Smooth muscle cell (in vitro differentiated cells): ENCODE measurements around the gene HLCS. TPM values are rescaled to one million over a fixed set of nuclear protein-coding genes. Genes with fewer than 3 reads are reported as not detected.

Experiments
- DNase-seq: peaks from one replicate; lab custom pipeline; 2025; ENCODE audit not compliant: unreplicated experiment; lab: John Stamatoyannopoulos, UW
- H2AFZ ChIP-seq: fragments of 200-600 bp; sonication (generic); 2 replicates; pipeline ENCODE4 v1.6.0; 2016; ENCODE audit warnings: antibody characterized with exemption, low read depth, mild to moderate bottlenecking
- H3F3A ChIP-seq: fragments of 200-600 bp; sonication (generic); 2 replicates; pipeline ENCODE4 v1.6.0; 2017; ENCODE audit warnings: antibody characterized with exemption, low read depth
- H3K27ac ChIP-seq: fragments of 200-600 bp; sonication (generic); 2 replicates; pipeline ENCODE4 v1.5.1; 2016; ENCODE audit warnings: low read depth, mild to moderate bottlenecking
- H3K27me3 ChIP-seq: fragments of 200-600 bp; sonication (generic); 2 replicates; pipeline ENCODE4 v1.6.1; 2016; ENCODE audit warnings: low read depth, mild to moderate bottlenecking
- H3K36me3 ChIP-seq: fragments of 200-600 bp; sonication (generic); 2 replicates; pipeline ENCODE4 v1.5.1; 2016; ENCODE audit warnings: low read depth
- H3K4me1 ChIP-seq: fragments of 200-600 bp; sonication (generic); 2 replicates; pipeline ENCODE4 v1.5.1; 2016; ENCODE audit warnings: low read depth
- H3K4me2 ChIP-seq: fragments of 200-600 bp; sonication (generic); 2 replicates; pipeline ENCODE4 v1.6.0; 2016; ENCODE audit warnings: mild to moderate bottlenecking
- H3K4me3 ChIP-seq: fragments of 200-600 bp; sonication (generic); 2 replicates; pipeline ENCODE4 v1.5.1; 2016; ENCODE audit warnings: mild to moderate bottlenecking
- H3K79me2 ChIP-seq: fragments of 200-600 bp; sonication (generic); 2 replicates; pipeline ENCODE4 v1.6.0; 2016; ENCODE audit warnings: low read depth, mild to moderate bottlenecking
- H3K9ac ChIP-seq: fragments of 200-600 bp; sonication (generic); 2 replicates; pipeline ENCODE4 v1.6.0; 2016; ENCODE audit warnings: low read depth
- H3K9me3 ChIP-seq: fragments of 200-600 bp; sonication (generic); replicated peaks from 2 replicates; pipeline ENCODE4 v1.5.1; 2016; ENCODE audit warnings: low read depth
- H4K20me1 ChIP-seq: fragments of 200-600 bp; sonication (generic); 2 replicates; pipeline ENCODE4 v1.6.0; 2016; ENCODE audit warnings: low read depth
- WGBS: methylation state at CpG from one replicate; pipeline ENCODE4 v1.1.7; 2016; ENCODE audit warnings: low lambda C conversion rate; 5-methylcytosine and 5-hydroxymethylcytosine counted together
- polyA plus RNA-seq: library from polyadenylated mRNA; unstranded; fragments of >200 nt; fragmentation: Nextera tagmentation; extraction: Ambion mirVana; gene quantifications from 2 replicates; pipeline ENCODE4 v1.2.1, GENCODE V29; 2016
- total RNA-seq: library from RNA; depleted of rRNA; stranded (reverse); fragments of >200 nt; gene quantifications from 2 replicates; pipeline ENCODE4 v1.2.3, GENCODE V29; 2014
- TF ChIP-seq, protein P1 (sequence below): fragments of 200-600 bp; sonication (generic); IDR thresholded peaks from 2 replicates; pipeline ENCODE4 v1.5.1; 2017; ENCODE audit warnings: borderline replicate concordance, mild to moderate bottlenecking, antibody characterized with exemption; ENCODE audit not compliant: insufficient read depth, poor library complexity, severe bottlenecking

Gene HLCS
- total and polyA plus RNA-seq, 2 experiments from 2014 or later = 7.5 to 20.6 TPM

DNA sequence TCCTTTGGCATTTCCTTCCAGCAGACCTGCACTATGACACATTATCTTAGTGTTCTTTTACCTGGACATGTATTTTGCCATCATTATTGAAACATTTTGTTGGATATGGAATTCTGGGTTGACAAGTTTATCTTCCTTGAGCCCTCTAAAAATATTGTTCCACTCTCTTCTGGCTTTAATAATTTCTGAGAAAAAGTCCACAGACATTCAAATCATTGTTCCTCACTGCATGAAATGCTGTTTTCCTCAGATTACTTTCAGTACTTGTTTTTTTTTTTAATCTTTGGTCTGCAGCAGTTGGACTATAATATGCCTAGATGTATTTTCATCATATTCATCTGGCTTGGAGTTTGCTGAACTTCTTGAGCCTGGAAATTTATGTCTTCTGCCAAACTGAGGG is 88.7 kb downstream of the HLCS start:
- no peaks in the 10 kb centered on the region for H4K20me1 ChIP-seq
- peaks cover 9% of the 10 kb centered on the region for H3K9me3 ChIP-seq
- DNase-seq = no peak
- H3K4me3 ChIP-seq = no peak overlapping the region
- peaks cover 7% of the 10 kb centered on the region for H3K36me3 ChIP-seq
- no peak overlapping the region for H2AFZ ChIP-seq
- no peak overlapping the region for H3K9ac ChIP-seq
- H3K79me2 ChIP-seq = peaks cover 3% of the 10 kb centered on the region
- H3K27ac ChIP-seq = no peak overlapping the region
- TF ChIP-seq, protein P1, sequence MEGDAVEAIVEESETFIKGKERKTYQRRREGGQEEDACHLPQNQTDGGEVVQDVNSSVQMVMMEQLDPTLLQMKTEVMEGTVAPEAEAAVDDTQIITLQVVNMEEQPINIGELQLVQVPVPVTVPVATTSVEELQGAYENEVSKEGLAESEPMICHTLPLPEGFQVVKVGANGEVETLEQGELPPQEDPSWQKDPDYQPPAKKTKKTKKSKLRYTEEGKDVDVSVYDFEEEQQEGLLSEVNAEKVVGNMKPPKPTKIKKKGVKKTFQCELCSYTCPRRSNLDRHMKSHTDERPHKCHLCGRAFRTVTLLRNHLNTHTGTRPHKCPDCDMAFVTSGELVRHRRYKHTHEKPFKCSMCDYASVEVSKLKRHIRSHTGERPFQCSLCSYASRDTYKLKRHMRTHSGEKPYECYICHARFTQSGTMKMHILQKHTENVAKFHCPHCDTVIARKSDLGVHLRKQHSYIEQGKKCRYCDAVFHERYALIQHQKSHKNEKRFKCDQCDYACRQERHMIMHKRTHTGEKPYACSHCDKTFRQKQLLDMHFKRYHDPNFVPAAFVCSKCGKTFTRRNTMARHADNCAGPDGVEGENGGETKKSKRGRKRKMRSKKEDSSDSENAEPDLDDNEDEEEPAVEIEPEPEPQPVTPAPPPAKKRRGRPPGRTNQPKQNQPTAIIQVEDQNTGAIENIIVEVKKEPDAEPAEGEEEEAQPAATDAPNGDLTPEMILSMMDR = no peak
- no peaks in the 10 kb centered on the region for H3F3A ChIP-seq
- no peaks in the 10 kb centered on the region for H3K4me1 ChIP-seq
- no peak overlapping the region for H3K4me2 ChIP-seq
- H3K27me3 ChIP-seq = no peaks in the 10 kb centered on the region

DNA sequence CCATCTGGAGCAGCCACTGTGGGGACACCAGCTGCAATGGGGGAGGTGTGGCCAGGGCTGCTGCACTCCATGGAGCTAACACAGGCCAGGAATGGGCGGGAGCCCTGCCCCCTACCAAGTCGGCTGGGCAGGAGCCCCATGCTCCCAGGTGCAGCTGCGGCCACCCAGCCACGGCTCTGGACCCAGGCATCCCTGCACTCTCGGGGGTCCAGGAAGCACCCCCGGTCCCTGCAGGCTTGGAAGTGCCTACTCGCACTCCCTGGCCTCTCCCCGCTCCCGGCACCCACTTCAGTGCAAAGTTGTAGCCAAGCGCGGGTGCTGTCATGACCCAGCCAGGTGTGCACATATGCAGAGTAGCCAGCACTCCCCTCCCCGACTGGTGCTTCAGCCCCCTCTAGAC is 91.8 kb downstream of the HLCS start:
- WGBS = 94% methylated on average over 12 of the region's 12 CpGs
- Histone ChIP-seq H3K4me3 (no peak overlapping the region), H3K27ac (no peak overlapping the region), H3K36me3 (peaks cover 7% of the 10 kb centered on the region), H3K9me3 (peaks cover 9% of the 10 kb centered on the region), H3K79me2 (no peaks in the 10 kb centered on the region), H3K4me2 (no peak overlapping the region), H2AFZ (no peak overlapping the region), H3F3A (no peaks in the 10 kb centered on the region), H3K27me3 (no peaks in the 10 kb centered on the region), H4K20me1 (no peaks in the 10 kb centered on the region), H3K9ac (no peak overlapping the region), H3K4me1 (no peaks in the 10 kb centered on the region)
- DNase-seq = no peak
- TF ChIP-seq, protein P1 = no peak

DNA sequence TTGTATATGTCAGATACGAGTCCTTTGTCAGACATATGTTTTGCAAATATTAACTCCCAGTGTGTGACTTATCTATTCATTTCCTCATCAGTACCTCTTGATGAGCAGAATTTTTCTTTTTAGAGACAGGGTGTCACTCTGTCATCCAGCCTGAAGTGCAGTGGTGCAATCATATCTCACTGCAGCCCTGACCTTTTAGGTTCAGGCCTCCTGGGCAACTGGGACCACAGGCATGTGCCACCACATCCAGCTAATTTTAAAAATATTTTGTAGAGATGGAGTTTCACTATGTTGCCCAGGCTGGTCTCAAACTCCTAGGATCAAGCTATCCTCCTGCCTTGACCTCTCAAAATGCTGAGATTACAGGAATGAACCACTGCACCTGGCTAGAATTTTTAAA is 93.0 kb downstream of the HLCS start:
- Histone ChIP-seq H3K4me2 (no peak overlapping the region), H3K36me3 (peaks cover 7% of the 10 kb centered on the region), H2AFZ (no peak overlapping the region), H3K9ac (no peak overlapping the region), H3K4me3 (no peak overlapping the region), H4K20me1 (no peaks in the 10 kb centered on the region), H3K79me2 (no peaks in the 10 kb centered on the region), H3K9me3 (peaks cover 8% of the 10 kb centered on the region), H3K27ac (no peak overlapping the region), H3K27me3 (no peaks in the 10 kb centered on the region), H3K4me1 (no peaks in the 10 kb centered on the region), H3F3A (no peaks in the 10 kb centered on the region)
- WGBS = 92% methylated on average over 1 of the region's 1 CpG
- TF ChIP-seq, protein P1 = no peak
- DNase-seq = no peak

DNA sequence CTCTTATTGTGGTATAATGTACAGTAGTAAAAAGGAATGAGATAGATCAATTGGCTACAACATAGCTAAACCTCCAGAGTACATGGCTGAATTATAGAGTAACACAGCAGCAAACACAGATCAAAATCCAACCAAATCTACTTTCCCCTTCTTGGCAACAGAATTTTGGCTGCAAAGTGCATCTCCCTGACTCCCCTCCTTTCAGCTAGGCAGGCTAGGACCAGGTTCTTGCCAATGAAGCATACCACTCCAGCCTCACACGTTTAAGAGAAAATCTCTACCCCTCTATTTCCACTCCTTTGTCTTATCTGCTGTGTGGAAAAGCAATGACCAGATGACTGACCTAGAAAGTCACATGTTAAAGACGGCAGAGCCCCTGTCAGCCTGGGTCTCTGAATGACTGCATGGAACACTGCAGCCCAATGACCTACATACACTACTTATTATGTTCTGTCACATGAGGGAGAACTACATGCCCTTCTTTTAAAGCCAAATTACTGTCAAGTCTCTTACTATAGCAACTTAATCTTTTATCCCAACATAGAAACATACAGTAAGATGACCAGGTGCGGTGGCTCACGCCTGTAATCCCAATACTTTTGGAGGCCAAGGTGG is 99.1 kb downstream of the HLCS start:
- TF ChIP-seq, protein P1 = no peak
- Histone ChIP-seq H3K4me3 (no peak overlapping the region), H3K9ac (no peak overlapping the region), H4K20me1 (no peaks in the 10 kb centered on the region), H3K27ac (no peak overlapping the region), H3K4me1 (no peaks in the 10 kb centered on the region), H2AFZ (no peak overlapping the region), H3K9me3 (no peaks in the 10 kb centered on the region), H3K4me2 (no peak overlapping the region), H3K79me2 (no peaks in the 10 kb centered on the region), H3K27me3 (no peaks in the 10 kb centered on the region), H3F3A (no peaks in the 10 kb centered on the region), H3K36me3 (no peaks in the 10 kb centered on the region)
- DNase-seq = no peak
- WGBS = 89% methylated on average over 4 of the region's 4 CpGs
